GM12873 (cell line): ENCODE results near the gene COG6.

Experiments used
- CTCF ChIP-seq: IDR thresholded peaks from 2 replicates; pipeline ENCODE4 v1.5.1; 2012; ENCODE audit warnings: low read depth, mild to moderate bottlenecking, moderate library complexity, low read length, control low read depth; ENCODE audit not compliant: insufficient read depth; ENCODE audit errors: missing control alignments

COG6 gene

DNA sequence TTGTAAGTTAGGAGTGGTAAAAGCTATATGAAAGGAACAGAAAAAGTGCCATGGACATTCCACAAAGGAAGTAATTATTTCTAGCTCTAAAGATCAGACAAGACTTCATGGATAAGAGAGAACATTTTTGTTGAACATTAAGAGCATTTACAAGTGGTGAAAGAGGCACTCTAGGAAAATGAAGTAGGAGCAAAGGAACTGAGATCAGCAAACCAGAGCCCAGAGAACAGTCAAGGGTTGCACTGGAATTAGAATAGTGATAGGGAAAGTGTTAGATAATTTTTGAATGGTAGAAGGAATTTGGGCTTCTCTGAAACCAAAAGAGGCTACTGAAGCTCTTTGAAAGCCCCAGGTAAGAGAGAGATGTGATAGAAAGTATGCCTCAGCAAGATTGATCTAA is 94.1 kb downstream of the COG6 start:
- TF ChIP-seq CTCF = no peak

GRCh38 chr13:39751805-39752204 is 96.3 kb downstream of the COG6 start:
- TF ChIP-seq CTCF = no peak

GRCh38 chr13:39760521-39760920 is 105.1 kb downstream of the COG6 start:
- TF ChIP-seq CTCF = no peak

- peak; percentile 33 for TF ChIP-seq CTCF
Measured at GRCh38 chr13:39765801-39766463, 110.5 kb downstream of the COG6 start.

DNA sequence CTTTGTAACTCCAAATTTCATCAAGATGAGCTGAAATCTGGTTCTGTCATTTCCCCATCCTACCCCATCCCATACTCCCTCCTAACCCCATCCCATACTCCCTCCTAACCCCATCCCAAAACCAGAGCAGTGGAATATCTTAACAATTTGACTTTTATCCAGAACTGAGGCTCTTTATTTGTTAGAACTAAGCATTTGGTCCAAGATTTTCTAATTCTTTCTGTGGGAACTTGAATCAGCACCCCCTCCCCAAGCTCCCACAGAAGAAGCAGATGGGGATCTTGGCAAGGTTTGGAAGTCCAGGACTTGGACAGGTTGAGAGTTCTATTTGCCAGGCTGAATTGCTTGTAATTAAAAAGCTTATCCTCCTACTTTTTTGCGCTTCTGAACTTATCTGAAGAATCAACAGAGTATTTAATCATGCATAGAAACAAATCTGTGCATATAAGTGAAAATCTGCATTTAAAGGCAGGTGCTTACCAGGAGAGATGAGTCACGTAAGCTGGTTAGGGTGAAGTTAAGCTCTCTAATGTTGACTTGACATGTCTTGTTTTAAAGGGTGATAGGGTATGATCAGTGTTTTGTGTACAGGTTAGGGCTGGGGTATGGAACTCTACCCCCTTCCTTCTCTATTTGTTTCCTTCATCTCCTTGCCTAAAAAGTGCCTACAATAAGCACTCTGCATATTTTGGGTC is 111.1 kb downstream of the COG6 start:
- no peak for TF ChIP-seq CTCF

DNA sequence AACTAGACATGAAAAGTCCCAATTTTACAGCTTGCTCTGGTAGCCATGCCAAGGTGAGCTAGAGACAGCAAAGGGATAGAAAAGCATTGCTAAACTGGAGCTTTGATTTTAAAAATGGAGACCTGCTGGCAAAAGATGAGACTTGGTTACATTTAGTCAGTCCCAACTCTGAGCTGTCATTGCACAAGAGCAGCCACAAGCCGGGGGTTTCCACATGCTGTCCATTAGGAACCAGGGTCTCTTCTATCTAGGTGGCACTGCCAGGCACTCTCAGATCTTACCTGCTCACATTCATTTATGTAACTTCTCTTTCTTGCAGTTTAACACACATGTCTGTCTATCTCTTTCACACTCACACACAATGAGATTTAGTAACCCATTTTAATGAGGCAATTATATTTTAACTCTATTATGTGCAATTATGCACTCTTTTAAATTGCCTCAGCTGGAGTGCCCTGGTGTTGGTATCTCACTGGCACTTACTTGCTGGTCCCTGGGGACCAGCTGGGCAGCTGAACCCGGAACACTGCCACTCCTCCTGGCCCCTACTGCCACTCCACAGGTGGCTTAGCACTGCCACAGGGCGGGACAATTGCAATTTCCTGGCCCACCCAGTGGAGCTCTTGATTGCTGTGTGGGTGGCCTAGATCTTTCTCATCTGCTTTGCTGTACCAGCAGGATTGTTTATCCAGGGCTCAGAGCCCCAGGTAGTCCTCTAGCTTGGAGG is 112.5 kb downstream of the COG6 start:
- no peak for TF ChIP-seq CTCF

- TF ChIP-seq CTCF = no peak
Measured at GRCh38 chr13:39768962-39769361, 113.5 kb downstream of the COG6 start.
